NCI-H2029 (cell line): Measurements from ENCODE around the gene FBXL16.
"Not testable (repeated sequence)": the region's sequence is repeated elsewhere in the genome, so short reads cannot be mapped to it uniquely, and the experiment has no call there.

Experiments
- DNase-seq: peaks from one replicate; lab custom pipeline; 2025; lab: John Stamatoyannopoulos, UW

FBXL16 gene

GRCh38 chr16:722835-723633 lies 17.4 kb upstream of the FBXL16 start:
- no peak for DNase-seq

GRCh38 chr16:721765-722540 lies 16.4 kb upstream of the FBXL16 start:
- DNase-seq, result no peak

- DNase-seq, result peak; percentile 78
These were observed 15.6 kb upstream of the FBXL16 start, which contains the start of gene ANTKMT for GRCh38 chr16:720990-721764. Gene ANTKMT, plus strand, starts transcription at chr16:721146. Its CDS starts 129 bp downstream, at chr16:721275.

- DNase-seq, result peak; percentile 29
These were observed 14.9 kb upstream of the FBXL16 start for GRCh38 chr16:720447-720989.

GRCh38 chr16:719815-720446 lies 14.3 kb upstream of the FBXL16 start:
- DNase-seq, result no peak

GRCh38 chr16:718922-719321 lies 13.3 kb upstream of the FBXL16 start:
- no peak for DNase-seq

GRCh38 chr16:718389-718788 lies 12.8 kb upstream of the FBXL16 start:
- no peak for DNase-seq

GRCh38 chr16:717450-718245 lies 12.0 kb upstream of the FBXL16 start:
- DNase-seq, result no peak

- no peak for DNase-seq
These were observed 11.2 kb upstream of the FBXL16 start for GRCh38 chr16:716768-717325.

GRCh38 chr16:716200-716568 lies 10.6 kb upstream of the FBXL16 start:
- DNase-seq, result no peak

- no peak for DNase-seq
These were observed 10.0 kb upstream of the FBXL16 start for GRCh38 chr16:715477-716199.

GRCh38 chr16:714558-715476 lies 9.2 kb upstream of the FBXL16 start, which contains the start of gene METRN:
Gene METRN, plus strand, starts transcription at chr16:715118. Its CDS starts 172 bp downstream, at chr16:715290.
- peak; percentile 68 for DNase-seq

GRCh38 chr16:714079-714478 lies 8.5 kb upstream of the FBXL16 start:
- DNase-seq, result no peak

- not testable (repeated sequence) for DNase-seq
These were observed 7.2 kb upstream of the FBXL16 start for GRCh38 chr16:712740-713250.

GRCh38 chr16:711548-712320 lies 6.1 kb upstream of the FBXL16 start:
- DNase-seq, result peak; percentile 44

- no peak for DNase-seq
These were observed 5.5 kb upstream of the FBXL16 start for GRCh38 chr16:711084-711483.

- DNase-seq, result no peak
These were observed 5.0 kb upstream of the FBXL16 start for GRCh38 chr16:710500-711075.
